Amniotic epithelial cell (primary cell): ENCODE measurements around the gene EN1.

Experiments
- DNase-seq: peaks from one replicate; pipeline ENCODE4 v3.0.0-alpha.2; 2010; ENCODE audit warnings: low read depth

EN1 gene

DNA sequence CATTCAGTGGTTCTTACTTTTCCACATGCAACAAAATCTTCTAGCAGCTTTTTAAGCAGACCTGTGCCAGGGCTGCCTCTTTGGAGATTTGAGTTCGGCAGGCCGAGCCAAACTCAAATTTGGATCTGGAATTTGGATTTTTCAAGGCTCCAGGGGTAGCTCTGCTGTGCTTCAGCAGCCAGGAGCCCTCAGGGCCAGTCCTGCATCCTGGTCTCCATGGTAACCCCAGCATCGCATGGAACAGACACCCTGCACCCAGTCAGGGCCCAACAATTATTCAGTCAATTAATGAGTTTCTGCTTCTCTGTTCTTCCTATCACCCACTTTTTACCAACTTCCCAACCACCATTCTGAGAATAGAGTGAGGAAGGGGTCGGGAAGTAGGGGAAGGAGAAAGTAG is 30.0 kb downstream of the EN1 start:
- DNase-seq = no peak

DNA sequence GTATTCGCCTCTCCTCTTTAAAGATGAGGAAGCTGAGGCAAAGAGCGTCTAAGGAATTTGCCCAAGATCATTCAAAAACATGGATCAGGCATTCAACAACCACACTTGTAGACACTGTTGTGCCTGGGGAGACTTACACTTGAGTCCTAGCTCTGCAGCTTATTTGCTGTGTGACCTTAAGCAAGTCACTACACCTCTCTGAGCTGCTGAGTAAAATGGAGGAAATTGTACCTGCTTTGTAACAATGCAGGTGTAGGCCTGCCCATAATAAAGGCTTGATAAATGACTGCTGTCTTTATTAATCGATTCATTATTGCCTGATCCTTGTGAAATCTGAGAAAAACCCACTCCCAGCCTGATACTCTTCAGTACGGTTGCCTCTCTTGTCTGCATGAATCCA is 30.8 kb downstream of the EN1 start:
- no peak for DNase-seq

DNA sequence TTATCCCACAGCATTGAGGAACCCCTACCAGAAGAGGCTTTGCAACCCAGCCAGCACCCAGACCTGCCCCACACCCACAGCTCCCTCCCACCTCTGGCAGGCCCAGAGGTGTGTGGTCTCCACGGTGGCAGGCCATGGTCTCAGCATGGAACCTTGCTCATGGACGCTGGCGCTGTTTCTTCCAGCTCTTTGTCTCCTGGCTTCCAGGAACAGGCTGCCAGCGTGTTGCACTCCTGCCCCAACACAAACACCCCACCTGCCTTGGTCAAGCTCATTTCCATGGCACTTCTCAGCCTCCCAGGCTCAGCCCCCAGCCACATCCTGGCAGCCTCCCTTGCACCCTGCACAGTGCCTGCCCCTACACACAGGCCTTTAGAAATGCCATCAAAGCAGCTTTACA is 31.7 kb downstream of the EN1 start:
- DNase-seq = no peak

DNA sequence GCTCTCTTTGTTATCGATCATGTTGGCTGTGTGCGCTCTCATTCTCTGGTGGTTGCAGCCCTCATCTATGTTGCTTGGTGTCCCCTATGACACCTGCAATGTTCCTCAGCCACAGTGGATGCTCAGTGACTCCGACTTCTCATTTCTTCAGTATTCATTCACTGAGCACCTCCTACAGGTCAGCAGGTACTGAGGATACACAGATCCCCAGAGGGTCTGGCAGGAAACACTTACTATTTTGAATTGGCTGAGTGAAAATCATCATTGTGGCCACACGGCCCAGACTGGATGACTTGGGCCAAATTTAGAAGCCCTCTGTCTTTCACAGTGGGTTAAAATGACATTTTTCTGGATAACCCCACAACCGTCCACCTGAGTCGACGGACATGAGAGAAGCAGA is 32.1 kb downstream of the EN1 start:
- no peak for DNase-seq

DNA sequence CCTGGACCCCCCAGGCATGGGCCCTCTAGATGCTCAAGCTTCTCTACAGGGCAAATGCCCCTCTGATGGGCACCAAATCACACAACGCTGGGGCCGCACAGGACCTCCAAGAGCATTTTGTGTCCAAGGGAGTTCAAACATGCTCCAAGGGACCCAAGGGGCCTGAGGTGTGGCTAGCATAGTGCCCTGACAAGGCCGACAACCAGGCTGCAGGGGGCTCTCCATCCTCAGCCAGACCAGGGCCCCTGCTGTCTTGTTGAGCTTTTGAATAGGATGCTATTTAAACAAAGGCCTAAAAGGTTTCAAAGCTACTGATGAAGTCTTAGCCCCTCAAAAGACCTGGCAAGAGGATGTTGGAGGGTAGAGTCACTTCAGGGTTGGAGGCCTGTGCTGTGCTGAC is 33.1 kb downstream of the EN1 start:
- no peak for DNase-seq

DNA sequence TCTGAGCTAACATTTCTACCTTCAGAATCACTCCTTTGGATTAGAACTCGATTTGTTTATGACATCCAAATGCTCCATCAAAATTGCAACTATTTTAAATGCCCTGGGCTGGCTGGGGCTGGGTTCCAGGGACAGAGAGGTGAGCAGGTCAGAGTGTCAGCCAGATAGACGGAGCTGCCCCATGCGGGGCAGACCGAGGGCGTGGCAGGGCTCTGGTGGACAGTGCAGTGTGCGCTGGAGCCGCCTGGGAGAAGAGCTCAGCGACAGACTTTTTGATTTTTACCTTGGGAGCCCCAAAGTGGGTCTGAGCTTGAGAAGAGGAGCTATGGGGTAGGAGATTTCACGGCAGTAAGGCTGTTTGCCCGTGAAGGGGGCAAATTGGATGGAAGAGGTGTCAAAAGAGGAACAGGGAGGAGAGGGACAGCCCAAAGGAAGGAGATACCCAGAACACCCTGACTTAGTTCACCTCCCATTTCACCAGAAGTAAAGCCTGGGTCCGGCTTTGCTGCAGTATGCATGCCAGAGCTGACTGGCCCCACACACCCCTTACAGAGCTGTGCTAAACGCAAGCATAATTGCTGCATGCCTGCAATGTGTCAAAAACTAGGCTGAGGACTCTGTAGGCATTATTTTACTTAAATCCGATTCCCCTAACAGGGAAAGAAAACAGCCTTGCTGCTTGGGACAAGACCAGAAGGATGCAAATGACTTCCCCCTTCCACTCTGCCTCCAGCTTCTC is 33.7 kb downstream of the EN1 start:
- no peak for DNase-seq

- DNase-seq = no peak
Observed at GRCh38 chr2:118813111-118813510, 34.3 kb downstream of the EN1 start.

DNA sequence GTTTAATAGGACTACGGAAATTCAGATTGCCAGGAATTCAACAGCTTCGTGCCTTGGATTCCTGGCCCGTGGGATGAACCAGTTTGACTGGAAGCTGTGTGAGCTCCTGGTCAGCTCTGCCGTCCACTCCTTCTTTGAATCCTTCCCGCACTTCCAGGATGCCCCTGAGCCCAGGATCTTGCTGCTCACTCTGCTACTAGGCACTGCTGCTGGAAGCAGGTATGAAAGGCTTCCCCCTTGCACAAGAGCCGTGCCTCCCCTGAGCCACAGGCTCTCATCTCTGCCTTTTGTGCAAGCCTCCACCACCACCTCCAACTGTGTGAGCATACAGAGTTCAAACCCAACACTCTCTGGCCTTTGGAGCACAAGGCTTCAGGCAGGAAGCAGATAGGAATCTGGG is 34.9 kb downstream of the EN1 start:
- DNase-seq = no peak

DNA sequence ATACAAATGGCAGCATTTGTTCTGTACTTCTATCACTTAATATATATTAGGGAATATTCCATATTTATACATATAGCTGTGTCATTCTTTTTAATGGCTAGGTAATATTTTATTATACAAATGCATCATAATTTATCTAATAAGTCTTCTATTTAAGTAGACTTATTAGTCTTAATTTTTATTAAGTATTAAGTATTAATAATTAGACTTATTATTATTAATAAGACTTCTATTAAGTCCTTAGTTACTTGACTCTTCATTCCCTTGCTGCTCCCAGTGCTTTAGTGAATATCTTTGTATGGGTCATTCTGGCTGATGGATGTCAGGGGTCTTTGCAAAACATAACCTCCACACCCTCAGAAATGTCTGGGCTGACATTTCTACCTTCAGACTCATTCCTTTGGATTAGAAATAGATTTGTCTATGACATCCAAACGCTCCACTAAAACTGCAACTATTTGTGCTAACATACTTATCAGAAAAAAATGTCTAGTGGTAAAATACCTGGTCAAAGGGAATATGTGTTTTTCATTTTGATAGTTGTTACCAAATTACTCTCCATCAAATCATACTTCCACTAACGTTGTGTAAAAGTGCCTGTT is 35.8 kb downstream of the EN1 start:
- DNase-seq = no peak

- DNase-seq = no peak
Observed at GRCh38 chr2:118810766-118811165, 36.7 kb downstream of the EN1 start.

GRCh38 chr2:118808429-118808809 is 39.0 kb downstream of the EN1 start:
- no peak for DNase-seq

DNA sequence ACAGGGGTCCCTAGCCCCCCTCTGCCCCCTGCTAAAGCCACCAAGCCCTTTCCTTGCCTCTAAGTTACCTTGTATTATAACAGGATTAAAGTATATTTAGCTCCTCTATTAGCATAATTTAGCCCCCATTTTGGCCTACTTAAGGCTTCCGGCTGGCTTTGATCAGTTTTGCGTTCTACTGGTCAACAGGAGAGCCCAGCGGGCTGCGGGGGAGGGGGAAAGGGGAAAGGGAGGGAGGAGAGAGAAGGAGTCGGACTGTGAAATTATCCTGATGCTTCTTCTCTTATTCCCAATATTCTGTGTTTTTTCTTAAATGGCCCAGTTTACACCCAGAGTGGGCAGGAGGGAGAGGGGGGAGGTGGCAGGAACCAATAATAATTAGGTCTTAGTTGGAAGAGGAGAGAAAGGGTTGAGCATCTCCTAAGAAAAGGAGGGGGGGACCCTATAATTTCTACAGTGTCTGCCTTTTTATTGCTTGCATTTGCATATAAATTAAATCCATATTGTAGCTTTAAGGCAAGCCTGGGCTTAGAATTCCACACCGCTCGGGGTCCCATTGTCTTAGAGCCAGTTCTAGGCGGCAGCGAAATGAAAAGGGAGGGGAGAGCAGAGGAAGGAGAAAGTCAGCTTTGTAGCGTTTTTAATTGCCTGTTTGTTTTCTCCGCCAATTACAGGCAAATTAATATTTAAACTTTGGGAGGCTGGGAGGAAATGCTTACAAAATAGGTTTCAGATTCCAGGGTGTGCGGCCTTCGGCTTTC is 39.6 kb downstream of the EN1 start:
- no peak for DNase-seq

DNA sequence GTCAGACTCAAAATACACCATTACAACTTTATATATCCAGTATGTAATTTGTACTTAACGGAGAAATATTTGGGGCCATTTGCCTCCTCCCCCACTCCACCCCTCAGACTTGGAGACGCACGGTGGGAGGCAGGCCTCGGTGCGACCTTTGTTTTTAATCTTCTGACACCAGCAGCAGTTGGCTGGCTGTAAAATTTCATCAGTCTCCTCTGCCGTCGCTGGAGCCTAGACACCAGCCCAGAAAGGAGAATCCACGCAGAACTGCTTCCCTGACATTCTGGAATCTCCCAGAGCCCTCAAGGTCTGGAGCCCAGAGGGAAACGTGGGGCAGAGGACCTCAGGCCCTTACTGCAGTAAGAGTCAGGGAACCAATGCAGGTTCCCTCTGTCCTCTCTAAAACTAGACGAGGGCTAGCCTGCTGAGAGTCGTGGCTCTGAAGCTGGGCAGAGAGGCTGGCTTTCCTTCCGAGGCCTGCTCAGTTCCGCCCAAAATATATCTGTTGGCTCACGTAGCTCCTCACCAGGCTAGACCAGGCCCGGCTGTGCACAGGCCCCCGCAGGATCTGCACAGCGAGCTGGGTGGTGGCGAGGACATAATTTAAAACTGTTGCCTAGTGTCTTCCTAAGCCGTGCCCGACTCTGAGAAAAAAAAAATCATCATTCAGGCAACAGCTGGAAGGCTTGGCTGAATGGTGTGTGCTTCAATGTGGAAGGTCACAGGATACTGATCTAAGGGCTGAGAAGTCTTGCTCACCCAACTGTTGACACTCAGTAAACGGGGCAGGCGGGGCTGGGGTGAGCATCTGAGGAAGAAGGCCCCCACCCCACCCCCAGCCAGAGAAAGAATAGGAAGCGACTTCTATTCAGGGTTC is 40.4 kb downstream of the EN1 start:
- DNase-seq = no peak

GRCh38 chr2:118805064-118805690 is 42.3 kb downstream of the EN1 start:
- DNase-seq = no peak

DNA sequence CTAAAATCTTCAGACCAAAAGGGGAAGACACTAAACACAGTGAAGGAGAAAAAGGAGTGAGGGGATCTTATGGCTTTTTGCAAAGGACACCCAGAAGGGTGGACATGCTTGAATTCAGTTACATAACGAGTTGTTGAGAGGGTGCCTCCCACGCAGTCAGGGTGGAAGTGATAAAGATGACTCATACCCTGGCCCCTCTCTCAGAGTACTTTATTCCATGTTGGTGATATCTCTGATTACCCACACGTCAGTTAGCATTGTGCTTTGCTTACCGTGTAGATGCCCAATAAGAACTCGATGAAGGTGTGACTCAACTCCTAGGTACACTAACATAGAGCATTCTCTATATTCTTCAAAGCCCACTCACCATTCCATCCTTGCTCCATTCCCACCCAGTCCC is 44.4 kb downstream of the EN1 start:
- DNase-seq = no peak

- no peak for DNase-seq
Observed at GRCh38 chr2:118801151-118801550, 46.3 kb downstream of the EN1 start.

DNA sequence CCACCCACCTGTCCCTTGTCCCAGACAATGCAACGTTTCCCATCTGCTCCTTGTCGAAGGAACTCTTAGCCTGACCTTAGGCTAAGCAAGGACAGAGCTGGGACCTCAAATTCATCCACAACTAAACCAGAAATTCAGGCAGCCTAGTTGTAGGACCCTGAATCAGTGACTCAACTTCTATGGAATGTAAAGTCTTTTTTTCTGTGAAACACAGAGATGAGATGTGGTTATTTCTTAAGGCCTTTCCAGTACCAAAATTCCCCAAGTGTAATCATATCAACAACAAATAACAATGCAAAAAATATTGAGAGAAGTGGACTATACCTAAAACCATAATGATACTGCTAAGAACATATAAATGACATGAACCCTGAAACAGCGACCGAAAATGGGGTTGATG is 46.7 kb downstream of the EN1 start:
- no peak for DNase-seq

- no peak for DNase-seq
Observed at GRCh38 chr2:118794546-118794945, 52.9 kb downstream of the EN1 start.
